Naive B cell (primary cell): ENCODE results near the gene BBS4. TPM values are rescaled to one million over a fixed set of nuclear protein-coding genes. Genes with fewer than 3 reads are reported as not detected.
A peak's percentile ranks its signal among the peaks of the same experiment; 100 is the strongest.

Experiments used
- ATAC-seq, 2 donors: fragments of 150-1000 bp; cut with Tn5 transposase; 2 replicates each; pipeline ENCODE4 v1.10.0; 2021; ENCODE audit warnings: low read depth in 2 of 2, mild to moderate bottlenecking in 2 of 2, moderate library complexity in 2 of 2
- DNase-seq: peaks from one replicate; pipeline ENCODE4 v3.0.0; 2022
- H3K27ac Mint-ChIP-seq, 6 donors: one replicate each; pipeline ENCODE4 v1.8.0; 2020 to 2022; ENCODE audit warnings: mild to moderate bottlenecking in 6 of 6, mixed read lengths in 6 of 6, moderate library complexity in 5 of 6, inconsistent platforms in 2 of 6
- H3K27me3 Mint-ChIP-seq, 3 donors: one replicate each; pipeline ENCODE4 v1.8.0; 2021 to 2022; ENCODE audit warnings: mixed read lengths in 3 of 3, mild to moderate bottlenecking in 1 of 3
- H3K36me3 Mint-ChIP-seq, 2 donors: one replicate each; pipeline ENCODE4 v1.8.0; 2020 to 2022; ENCODE audit warnings: mixed read lengths in 2 of 2, inconsistent platforms in 1 of 2, mild to moderate bottlenecking in 1 of 2
- H3K4me1 Mint-ChIP-seq, 3 donors: one replicate each; pipeline ENCODE4 v1.8.0; 2020 to 2022; ENCODE audit warnings: mixed read lengths in 3 of 3, inconsistent platforms in 1 of 3, mild to moderate bottlenecking in 1 of 3, moderate library complexity in 1 of 3
- H3K4me3 Mint-ChIP-seq, 8 donors: one replicate each; pipeline ENCODE4 v1.8.0; 2020 to 2022; ENCODE audit warnings: mild to moderate bottlenecking in 8 of 8, mixed read lengths in 8 of 8, moderate library complexity in 8 of 8, inconsistent platforms in 2 of 8
- H3K9me3 Mint-ChIP-seq, 7 donors: one replicate each; pipeline ENCODE4 v1.8.0; 2020 to 2022; ENCODE audit warnings: mixed read lengths in 7 of 7, mild to moderate bottlenecking in 5 of 7, inconsistent platforms in 2 of 7, moderate library complexity in 1 of 7
- polyA plus RNA-seq, 6 donors: library from polyadenylated mRNA; unstranded; fragments of 300-500 nt; fragmentation: Illumina TruSeq; gene quantifications; one replicate each; pipeline ENCODE4 v1.2.3, GENCODE V29; 2021; ENCODE audit warnings: low read depth in 6 of 6

The BBS4 gene
- polyA plus RNA-seq, 6 donors from 2014 or later: 11.4 to 14.9 (median 13.2) TPM

DNA sequence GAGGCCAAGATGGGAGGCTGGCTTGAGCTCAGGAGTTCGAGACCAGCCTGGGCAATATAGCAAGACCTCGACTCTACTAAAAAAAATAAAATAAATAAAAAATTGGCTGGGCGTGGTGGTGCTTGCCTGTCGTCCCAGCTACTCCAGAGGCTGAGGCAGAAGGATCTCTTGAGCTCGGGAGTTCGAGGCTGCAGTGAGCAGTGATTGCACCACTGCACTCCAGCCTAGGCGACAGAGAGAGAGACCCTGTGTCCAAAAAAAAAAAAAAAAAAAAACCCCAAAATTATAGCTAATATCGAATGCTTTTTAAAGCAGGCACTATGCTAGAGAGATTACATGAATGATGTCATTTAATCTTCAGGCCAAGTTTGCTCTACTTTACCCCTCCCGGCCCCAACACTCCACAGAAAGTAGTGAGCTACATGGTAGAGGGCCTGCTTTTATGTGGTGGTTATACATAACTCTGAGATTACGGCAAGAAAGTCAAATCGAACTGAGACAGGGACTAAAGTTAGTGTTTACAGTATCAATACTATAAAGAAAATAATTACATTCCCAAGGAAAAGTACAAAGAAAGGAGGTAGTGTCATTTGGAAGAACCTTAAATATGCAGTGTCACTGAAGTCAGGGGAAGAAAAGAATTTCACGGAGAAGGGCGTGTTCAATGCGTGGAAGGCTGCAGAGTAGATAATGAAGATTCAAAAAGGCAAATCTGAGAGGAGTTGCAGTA, 96.4 kb downstream of the BBS4 start:
- Mint-ChIP-seq H3K4me3 (peak overlapping the region; percentile 87 to 98 (median 95)), H3K27me3 (no peaks in the 10 kb centered on the region), H3K36me3 (peaks cover 22 to 24% of the 10 kb centered on the region in 2 donors), H3K27ac (peak overlapping the region; percentile 97 to 100 (median 99)), H3K4me1 (peaks cover 45 to 61% (median 59%) of the 10 kb centered on the region in 3 donors), H3K9me3 (no peaks in the 10 kb centered on the region)
- no peak for DNase-seq
- no peak for ATAC-seq

DNA sequence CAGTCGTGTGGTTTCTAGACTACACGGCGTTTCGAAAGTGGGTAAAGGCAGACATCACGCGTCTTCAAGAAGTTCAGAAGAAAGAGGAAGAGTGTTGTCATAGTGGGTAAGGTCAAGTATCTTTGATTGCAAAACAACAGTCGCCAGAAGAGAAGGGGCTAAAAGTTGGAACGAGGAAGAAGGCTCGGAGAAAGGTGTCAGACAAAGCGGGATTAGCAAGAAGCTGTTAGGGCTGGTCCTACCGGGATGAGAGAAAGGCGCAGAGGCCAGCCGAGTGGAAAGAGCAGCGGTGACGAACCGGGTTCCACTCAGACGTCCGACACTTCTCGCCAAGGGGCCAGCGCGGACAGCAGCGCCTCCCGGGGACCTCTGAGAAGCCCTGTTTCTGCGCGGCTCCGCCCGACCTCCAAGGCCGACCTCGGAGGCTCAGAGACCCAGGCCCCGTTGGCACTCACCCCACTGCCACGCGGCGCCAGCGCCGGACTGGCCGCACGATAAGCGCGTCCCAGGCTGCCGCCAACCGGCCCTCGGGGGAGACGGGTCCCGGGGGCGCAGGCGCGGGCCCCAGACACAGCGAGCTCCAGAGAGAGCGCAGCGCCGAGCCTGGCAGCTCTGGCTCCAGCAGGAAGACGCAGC, 97.1 kb downstream of the BBS4 start:
- peak overlapping the region; percentile 87 to 98 (median 95) for H3K4me3 Mint-ChIP-seq
- H3K27ac Mint-ChIP-seq: peak overlapping the region; percentile 97 to 100 (median 99)
- peaks cover 45 to 57% (median 54%) of the 10 kb centered on the region in 3 donors for H3K4me1 Mint-ChIP-seq
- no peaks in the 10 kb centered on the region for H3K27me3 Mint-ChIP-seq
- H3K9me3 Mint-ChIP-seq: no peaks in the 10 kb centered on the region
- peaks cover 22 to 24% of the 10 kb centered on the region in 2 donors for H3K36me3 Mint-ChIP-seq
- ATAC-seq (peak; percentile 60 to 69), DNase-seq (peak; percentile 77)

DNA sequence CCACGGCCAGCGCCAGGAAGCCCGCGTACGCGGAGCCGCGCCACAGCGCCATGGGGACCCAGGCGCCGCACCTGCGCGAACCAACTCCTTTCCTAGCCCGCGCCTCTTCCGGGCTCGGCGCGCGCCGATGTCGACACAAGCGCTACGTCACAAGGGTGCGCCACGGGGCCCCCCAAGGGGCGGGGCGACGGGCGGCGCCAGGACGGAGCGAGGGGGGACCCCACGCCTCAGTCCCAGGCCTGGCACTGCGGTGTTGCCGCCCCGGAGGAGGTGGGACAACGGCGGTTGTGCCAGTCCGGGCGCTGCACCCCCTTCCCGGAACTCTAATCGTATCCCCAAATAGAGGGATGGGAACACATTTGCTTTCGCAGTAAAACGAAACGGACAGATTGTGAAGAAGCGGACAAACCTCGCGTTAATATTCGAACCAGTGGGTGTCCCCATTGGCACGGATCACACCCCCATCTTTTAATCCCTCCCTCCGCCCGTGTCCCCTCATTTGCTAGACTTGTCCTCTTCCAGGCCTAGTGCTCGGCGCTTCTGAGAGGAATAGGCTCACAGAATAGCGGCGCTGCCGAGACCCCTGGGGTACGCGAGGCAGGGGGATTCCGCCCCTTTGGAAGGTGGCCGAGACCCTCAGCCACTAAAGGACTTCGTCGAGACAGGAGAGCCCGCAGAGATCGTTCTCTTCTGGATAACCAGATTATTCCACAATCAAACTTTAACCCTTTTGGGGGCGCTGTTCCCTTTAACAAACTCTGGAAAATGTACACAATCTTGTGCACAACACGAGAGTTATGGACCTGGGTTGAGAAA, 97.8 kb downstream of the BBS4 start, which contains the start of gene ADPGK:
Gene ADPGK, minus strand, starts transcription at position 119 of the 816 bp plus-strand sequence. Its CDS starts 67 bp downstream, at position 52.
- Mint-ChIP-seq H3K4me1 (peaks cover 40 to 50% (median 47%) of the 10 kb centered on the region in 3 donors), H3K27ac (peak within 1 kb of the TSS; percentile 97 to 100 (median 99)), H3K9me3 (no peaks in the 10 kb centered on the region)

DNA sequence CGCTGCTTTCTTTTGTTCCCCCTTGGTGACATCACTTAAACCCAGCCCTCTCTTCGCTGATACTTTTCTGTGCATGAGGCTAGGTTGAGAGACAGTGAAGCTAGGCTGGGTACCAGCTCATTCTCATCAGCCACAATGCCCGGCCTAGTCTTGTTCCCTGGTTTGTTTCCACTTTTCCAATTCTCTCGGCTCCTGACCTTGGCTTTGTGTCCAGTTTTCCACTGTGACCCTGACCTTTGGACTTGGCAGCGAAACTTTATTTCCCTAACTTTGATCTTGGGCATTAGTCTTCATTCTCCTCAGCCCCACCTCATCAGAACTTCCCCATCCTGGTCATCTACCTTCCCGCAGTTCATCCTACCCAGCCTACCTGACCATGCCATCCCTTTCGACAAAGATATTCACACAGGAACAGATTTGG, 98.5 kb downstream of the BBS4 start:
- DNase-seq (no peak), ATAC-seq (peak; percentile 4)
- Mint-ChIP-seq H3K36me3 (peaks cover 17% of the 10 kb centered on the region in 2 donors), H3K9me3 (no peaks in the 10 kb centered on the region), H3K27ac (peak overlapping the region; percentile 88 to 99 (median 98)), H3K4me3 (peak overlapping the region; percentile 87 to 98 (median 95)), H3K4me1 (peaks cover 38 to 45% (median 43%) of the 10 kb centered on the region in 3 donors), H3K27me3 (peaks cover 0 to 2% (median 0%) of the 10 kb centered on the region in 3 donors)

More for the DNA sequence above, 97.8 kb downstream of the BBS4 start, which contains the start of gene ADPGK:
- DNase-seq: peak; percentile 97
- Mint-ChIP-seq H3K36me3 (peaks cover 18 to 20% of the 10 kb centered on the region in 2 donors), H3K4me3 (peak within 1 kb of the TSS; percentile 87 to 98 (median 95)), H3K27me3 (no peaks in the 10 kb centered on the region)
- ATAC-seq: peak; percentile 75 to 77

DNA sequence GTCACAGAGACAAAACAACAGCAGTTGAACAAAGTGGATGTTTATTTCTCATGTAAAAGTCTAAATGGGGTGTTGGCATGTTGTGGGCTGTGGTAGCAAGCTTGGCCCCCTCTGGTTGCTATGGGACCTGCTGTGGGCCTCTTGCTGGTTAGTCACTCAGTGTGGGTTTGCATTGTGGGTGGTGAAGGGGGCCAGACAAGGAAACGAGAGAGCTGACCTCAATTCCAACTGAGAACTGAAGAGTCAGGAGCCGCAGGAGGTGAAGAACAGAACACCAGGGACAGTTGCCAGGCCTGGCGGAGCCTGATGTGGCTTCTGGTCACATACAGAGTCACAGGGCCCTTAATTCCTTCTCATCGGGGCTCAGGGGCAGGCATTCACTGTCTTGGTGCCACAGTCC, 99.4 kb downstream of the BBS4 start:
- Mint-ChIP-seq H3K36me3 (peaks cover 8 to 11% of the 10 kb centered on the region in 2 donors), H3K27ac (peak overlapping the region in 3 of 6 donors; percentile 52 to 97 (median 86)), H3K4me3 (peak overlapping the region in 5 of 8 donors; percentile 4 to 94 (median 64)), H3K4me1 (peaks cover 29 to 36% (median 34%) of the 10 kb centered on the region in 3 donors), H3K9me3 (no peaks in the 10 kb centered on the region), H3K27me3 (peaks cover 0 to 9% (median 6%) of the 10 kb centered on the region in 3 donors)
- DNase-seq: no peak
- ATAC-seq: no peak

DNA sequence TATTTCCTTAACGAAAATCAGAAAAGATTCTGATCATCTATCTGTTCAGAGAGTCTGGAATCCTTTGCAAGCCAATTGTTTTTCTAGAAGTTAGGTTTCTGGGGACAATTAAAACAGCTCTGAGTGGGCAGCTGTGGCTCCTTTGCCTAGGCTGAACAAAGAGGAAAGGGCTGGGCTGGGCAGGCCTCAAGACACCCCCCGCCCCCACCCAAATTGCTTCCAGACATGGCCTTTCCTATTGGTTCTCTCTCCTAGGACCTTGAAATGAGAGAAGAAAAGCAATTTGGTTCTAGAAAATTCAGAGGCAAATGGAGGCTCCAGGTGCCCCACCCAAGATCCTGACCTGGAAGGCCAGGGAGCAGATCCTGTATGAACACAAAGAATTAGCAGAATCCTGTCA, 99.8 kb downstream of the BBS4 start:
- no peak overlapping the region for H3K27ac Mint-ChIP-seq
- peaks cover 26 to 31% (median 30%) of the 10 kb centered on the region in 3 donors for H3K4me1 Mint-ChIP-seq
- no peak for DNase-seq

DNA sequence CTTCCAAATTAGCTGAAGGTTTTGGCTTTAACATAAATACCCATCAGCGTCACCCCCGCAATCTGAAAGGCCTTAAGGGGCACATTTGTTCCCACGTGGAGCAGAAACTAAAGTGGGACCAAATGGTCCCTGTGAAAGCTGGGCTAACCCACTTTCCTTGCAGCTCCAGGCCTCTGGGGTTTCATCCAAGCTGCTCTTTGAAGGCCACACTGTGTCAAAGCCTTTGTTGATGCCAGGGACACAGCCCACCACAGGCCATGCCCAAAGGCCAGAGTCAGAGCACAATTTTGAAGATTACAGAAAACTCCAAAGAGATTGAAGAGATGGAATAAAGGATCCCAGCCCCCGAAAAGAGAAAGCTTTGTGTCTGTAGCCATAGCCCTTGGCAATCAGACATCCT, 100.2 kb downstream of the BBS4 start:
- H3K27me3 Mint-ChIP-seq: peaks cover 0 to 10% (median 9%) of the 10 kb centered on the region in 3 donors
- peaks cover 7 to 8% of the 10 kb centered on the region in 2 donors for H3K36me3 Mint-ChIP-seq
- H3K9me3 Mint-ChIP-seq: no peaks in the 10 kb centered on the region
- ATAC-seq: no peak
- peaks cover 22 to 27% (median 26%) of the 10 kb centered on the region in 3 donors for H3K4me1 Mint-ChIP-seq
- H3K27ac Mint-ChIP-seq: peak overlapping the region in 1 of 6 donors; percentile 93
- H3K4me3 Mint-ChIP-seq: no peak overlapping the region
- no peak for DNase-seq

More for the DNA sequence above, 99.8 kb downstream of the BBS4 start:
- no peaks in the 10 kb centered on the region for H3K9me3 Mint-ChIP-seq
- peaks cover 8 to 11% of the 10 kb centered on the region in 2 donors for H3K36me3 Mint-ChIP-seq
- peaks cover 0 to 10% (median 9%) of the 10 kb centered on the region in 3 donors for H3K27me3 Mint-ChIP-seq
- no peak for ATAC-seq
- peak overlapping the region in 3 of 8 donors; percentile 4 to 94 (median 64) for H3K4me3 Mint-ChIP-seq

DNA sequence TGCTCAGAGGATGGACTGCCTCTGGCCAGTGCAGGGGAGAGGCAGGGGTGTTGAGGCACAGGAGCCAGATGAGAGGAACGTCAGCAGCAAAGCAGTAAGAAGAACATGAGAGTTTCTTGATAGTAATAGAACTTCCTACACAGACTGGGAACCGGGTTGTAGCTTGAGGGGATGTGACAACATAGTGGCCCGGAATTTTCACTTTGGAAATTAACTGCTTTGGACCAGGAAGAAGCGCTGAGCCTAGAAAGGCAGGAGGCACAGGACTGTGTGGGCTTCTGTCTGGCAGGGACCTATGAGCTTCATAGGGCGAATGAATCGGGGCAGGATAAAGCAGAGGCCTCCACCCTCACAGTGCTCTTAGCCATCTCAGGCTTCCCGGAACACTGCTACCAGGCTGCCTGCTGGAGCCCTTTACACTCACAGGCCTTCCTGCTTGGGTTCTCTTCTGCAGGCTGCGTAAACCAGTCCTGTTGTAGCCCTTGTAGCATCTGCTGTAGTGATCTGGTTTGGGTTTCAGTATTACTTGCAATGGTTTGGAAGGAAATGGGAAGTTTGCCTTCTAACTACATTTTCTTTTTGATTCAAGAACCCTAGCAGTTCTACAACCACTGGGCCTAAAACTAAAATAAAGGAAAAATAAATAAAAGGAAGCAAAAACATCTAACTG, 100.8 kb downstream of the BBS4 start:
- H3K4me3 Mint-ChIP-seq: peak overlapping the region in 2 of 8 donors; percentile 23 to 30
- H3K36me3 Mint-ChIP-seq: peaks cover 4 to 8% of the 10 kb centered on the region in 2 donors
- ATAC-seq: no peak
- no peaks in the 10 kb centered on the region for H3K9me3 Mint-ChIP-seq
- peaks cover 16 to 22% (median 20%) of the 10 kb centered on the region in 3 donors for H3K4me1 Mint-ChIP-seq
- peaks cover 0 to 10% (median 9%) of the 10 kb centered on the region in 3 donors for H3K27me3 Mint-ChIP-seq
- DNase-seq: no peak
- H3K27ac Mint-ChIP-seq: peak overlapping the region in 2 of 6 donors; percentile 17 to 39

DNA sequence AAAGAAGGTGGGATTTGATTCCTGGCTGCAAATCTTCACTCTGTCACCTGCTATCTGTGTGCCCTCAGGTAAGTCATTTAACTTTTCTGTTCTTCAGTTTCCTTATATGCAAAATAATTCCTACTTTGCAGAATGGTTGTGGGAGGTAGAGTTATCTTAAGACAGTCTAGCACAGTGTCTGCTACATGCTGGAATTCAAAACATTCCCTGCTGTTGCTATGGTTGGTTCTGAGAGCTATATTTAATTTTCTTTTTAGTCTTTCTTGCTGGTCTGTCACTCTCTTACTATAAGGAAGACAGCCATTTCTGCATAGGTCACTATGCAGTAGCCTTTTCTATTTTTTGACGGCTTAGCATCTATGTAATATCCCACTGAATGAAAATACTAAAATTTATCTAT, 101.5 kb downstream of the BBS4 start:
- Mint-ChIP-seq H3K9me3 (no peaks in the 10 kb centered on the region), H3K27me3 (peaks cover 3 to 15% (median 14%) of the 10 kb centered on the region in 3 donors), H3K4me1 (peaks cover 11 to 19% (median 15%) of the 10 kb centered on the region in 3 donors), H3K27ac (no peak overlapping the region), H3K36me3 (peaks cover 4 to 8% of the 10 kb centered on the region in 2 donors), H3K4me3 (peak overlapping the region in 1 of 8 donors; percentile 30)
- DNase-seq: no peak
- ATAC-seq: no peak

Other genes with a start within 250 kb of the BBS4 start
- gene ARIH1, start 211.9 kb upstream of the BBS4 start, polyA plus RNA-seq: 10 to 100 TPM; 16.1 to 34.9 (median 25.3) TPM
- gene GOLGA6B, start 31.5 kb upstream of the BBS4 start, polyA plus RNA-seq: not detected
- gene HIGD2B, start within 50 bp of the BBS4 start, polyA plus RNA-seq: under 1 TPM in 1 of 6 donors, not detected in 5; 0.27 TPM
- 100 to 1,000 TPM; 126 to 160 (median 139) TPM for gene ADPGK, start 97.6 kb downstream of the BBS4 start, polyA plus RNA-seq